ENCODE results near the gene NPTX2.

The NPTX2 gene

GRCh38 chr7:98654524-98655272 lies 37.6 kb downstream of the NPTX2 start:
- FAIRE-seq, result no peak

- no peak for FAIRE-seq
Measured at GRCh38 chr7:98655611-98656010, 38.5 kb downstream of the NPTX2 start.

GRCh38 chr7:98656899-98657298 lies 39.8 kb downstream of the NPTX2 start:
- FAIRE-seq, result no peak

- FAIRE-seq, result no peak
Measured at GRCh38 chr7:98657736-98658135, 40.7 kb downstream of the NPTX2 start.

- FAIRE-seq, result no peak
Measured at GRCh38 chr7:98659756-98660155, 42.7 kb downstream of the NPTX2 start.

- no peak for FAIRE-seq
Measured at GRCh38 chr7:98661607-98662006, 44.5 kb downstream of the NPTX2 start.

- no peak for FAIRE-seq
Measured at GRCh38 chr7:98662289-98662688, 45.2 kb downstream of the NPTX2 start.

GRCh38 chr7:98664882-98665281 lies 47.8 kb downstream of the NPTX2 start:
- no peak for FAIRE-seq

- FAIRE-seq, result no peak
Measured at GRCh38 chr7:98668255-98668654, 51.2 kb downstream of the NPTX2 start.

GRCh38 chr7:98669329-98670000 lies 52.4 kb downstream of the NPTX2 start:
- FAIRE-seq, result no peak

- no peak for FAIRE-seq
Measured at GRCh38 chr7:98670186-98670585, 53.1 kb downstream of the NPTX2 start.

- no peak for FAIRE-seq
Measured at GRCh38 chr7:98671733-98672331, 54.7 kb downstream of the NPTX2 start.

GRCh38 chr7:98674461-98674860 lies 57.4 kb downstream of the NPTX2 start:
- FAIRE-seq, result no peak

GRCh38 chr7:98674881-98675280 lies 57.8 kb downstream of the NPTX2 start:
- FAIRE-seq, result no peak

- FAIRE-seq, result no peak
Measured at GRCh38 chr7:98678215-98678614, 61.1 kb downstream of the NPTX2 start.

Measured in colon (tissue), 2 donors.